Right lobe of liver (tissue), 4 donors: Measurements from ENCODE around the gene SRD5A1.

Experiments
- CTCF ChIP-seq, 4 donors: fragments of 200-600 bp in 3 of 4; fragments of 450-650 bp in 1 of 4; IDR thresholded peaks; one replicate each; pipeline versions ENCODE4 v1.5.1 to v1.8.0; 2016 to 2022; ENCODE audit warnings: antibody characterized with exemption in 4 of 4, mild to moderate bottlenecking in 2 of 4
- POLR2A ChIP-seq: fragments of 450-650 bp; IDR thresholded peaks from one replicate; pipeline ENCODE4 v1.6.1; 2017; ENCODE audit warnings: antibody characterized with exemption, mild to moderate bottlenecking
- donor health status: DM: no; HTN: no; CAD: no.
- donor health status: DM: no; HTN: no; CAD: no.
- donor health status: DM: no; HTN: yes; CAD: no.

- TF ChIP-seq CTCF (IDR thresholded peaks at IDR 0.05): no peak
- TF ChIP-seq POLR2A: no peak
Observed at GRCh38 chr5:6719417-6719816, 86.2 kb downstream of the SRD5A1 start.
